Measurements from ENCODE around the gene IGFBP4. TPM values are rescaled to one million over a fixed set of nuclear protein-coding genes. Genes with fewer than 3 reads are reported as not detected.

Gene IGFBP4
- total and polyA plus RNA-seq, 2 donors (not counting 1 experiment from before 2014, with no cell fraction given) = 436 to 1,130 TPM

DNA sequence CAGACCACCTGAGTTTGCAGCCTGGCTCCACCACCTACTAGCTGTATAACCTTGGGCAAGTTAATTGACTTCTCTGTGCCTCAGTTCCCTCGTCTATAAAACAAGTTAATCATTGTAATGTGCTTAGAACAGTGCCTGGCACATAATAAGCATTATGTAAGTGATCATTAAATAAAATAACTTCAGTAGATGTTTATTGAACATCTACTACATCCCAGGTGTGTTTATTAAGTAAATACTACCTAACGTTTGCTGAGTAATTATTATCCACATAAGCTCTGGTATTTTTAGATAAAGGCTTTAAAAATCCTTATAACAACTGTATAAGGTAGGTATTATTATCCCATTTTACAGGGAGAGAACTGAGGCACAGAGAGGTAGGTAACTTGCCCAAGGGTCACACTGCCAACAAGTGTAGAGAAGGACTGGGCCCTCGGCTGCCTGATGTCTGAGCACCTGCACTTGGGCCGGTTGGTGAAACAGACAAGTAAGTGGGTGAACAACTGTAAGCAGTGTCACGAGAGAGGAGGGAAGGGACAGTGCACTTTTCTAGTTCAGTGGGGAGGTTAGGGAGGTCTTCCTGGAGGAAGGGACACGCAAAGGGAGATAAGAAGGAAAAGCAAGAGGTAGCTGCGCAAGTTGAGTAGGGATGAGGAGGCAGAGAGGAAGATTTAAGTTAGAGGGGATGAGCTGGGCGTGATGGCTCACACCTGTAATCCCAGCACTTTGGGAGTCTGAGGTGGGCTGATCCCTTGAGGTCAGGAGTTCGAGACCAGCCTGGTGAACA is 53.6 kb downstream of the IGFBP4 start:
- H3K36me3 ChIP-seq (ENCODE audit: control insufficient read depth, insufficient read depth, low read length) = no peaks in the 10 kb centered on the region
- no peaks in the 10 kb centered on the region for H3K27me3 ChIP-seq (ENCODE audit: control insufficient read depth, insufficient read depth, low read length)
- no peak overlapping the region for H3K4me3 ChIP-seq (replicated peaks in 1 of 4; ENCODE audit: control extremely low read depth in 1 of 4, insufficient read depth in 1 of 4, low read depth in 3 of 4, low read length in 4 of 4)
- H3K79me2 ChIP-seq (ENCODE audit: control insufficient read depth, insufficient read depth, low read length) = no peaks in the 10 kb centered on the region
- TF ChIP-seq, protein P1, sequence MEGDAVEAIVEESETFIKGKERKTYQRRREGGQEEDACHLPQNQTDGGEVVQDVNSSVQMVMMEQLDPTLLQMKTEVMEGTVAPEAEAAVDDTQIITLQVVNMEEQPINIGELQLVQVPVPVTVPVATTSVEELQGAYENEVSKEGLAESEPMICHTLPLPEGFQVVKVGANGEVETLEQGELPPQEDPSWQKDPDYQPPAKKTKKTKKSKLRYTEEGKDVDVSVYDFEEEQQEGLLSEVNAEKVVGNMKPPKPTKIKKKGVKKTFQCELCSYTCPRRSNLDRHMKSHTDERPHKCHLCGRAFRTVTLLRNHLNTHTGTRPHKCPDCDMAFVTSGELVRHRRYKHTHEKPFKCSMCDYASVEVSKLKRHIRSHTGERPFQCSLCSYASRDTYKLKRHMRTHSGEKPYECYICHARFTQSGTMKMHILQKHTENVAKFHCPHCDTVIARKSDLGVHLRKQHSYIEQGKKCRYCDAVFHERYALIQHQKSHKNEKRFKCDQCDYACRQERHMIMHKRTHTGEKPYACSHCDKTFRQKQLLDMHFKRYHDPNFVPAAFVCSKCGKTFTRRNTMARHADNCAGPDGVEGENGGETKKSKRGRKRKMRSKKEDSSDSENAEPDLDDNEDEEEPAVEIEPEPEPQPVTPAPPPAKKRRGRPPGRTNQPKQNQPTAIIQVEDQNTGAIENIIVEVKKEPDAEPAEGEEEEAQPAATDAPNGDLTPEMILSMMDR (conservative IDR thresholded peaks at IDR 0.05 in 1 of 2, IDR thresholded peaks at IDR 0.05 in 1 of 2; ENCODE audit: low read depth in 1 of 2, low read length in 2 of 2) = no peak
- no peak for TF ChIP-seq EZH2 (IDR thresholded peaks at IDR 0.05; ENCODE audit: low read length, missing control alignments)
- H3K4me2 ChIP-seq (ENCODE audit: extremely low read depth, insufficient read depth, low read length) = no peak overlapping the region
- no peaks in the 10 kb centered on the region for H3K9me3 ChIP-seq (ENCODE audit: control insufficient read depth, insufficient read depth, low read depth, low read length)
- H4K20me1 ChIP-seq (ENCODE audit: control insufficient read depth, extremely low read depth, insufficient read depth, low read length) = no peaks in the 10 kb centered on the region
- no peak overlapping the region for H2AFZ ChIP-seq (ENCODE audit: low read length)
- H3K9ac ChIP-seq (ENCODE audit: insufficient read depth, low read length) = no peak overlapping the region
- H3K4me1 ChIP-seq (ENCODE audit: control insufficient read depth, extremely low read depth, insufficient read depth, low read length) = peaks cover 7% of the 10 kb centered on the region
- no peak overlapping the region for H3K27ac ChIP-seq (ENCODE audit: insufficient read depth, low read length)
- DNase-seq (ENCODE audit: low read depth in 2 of 2) = no peak

DNA sequence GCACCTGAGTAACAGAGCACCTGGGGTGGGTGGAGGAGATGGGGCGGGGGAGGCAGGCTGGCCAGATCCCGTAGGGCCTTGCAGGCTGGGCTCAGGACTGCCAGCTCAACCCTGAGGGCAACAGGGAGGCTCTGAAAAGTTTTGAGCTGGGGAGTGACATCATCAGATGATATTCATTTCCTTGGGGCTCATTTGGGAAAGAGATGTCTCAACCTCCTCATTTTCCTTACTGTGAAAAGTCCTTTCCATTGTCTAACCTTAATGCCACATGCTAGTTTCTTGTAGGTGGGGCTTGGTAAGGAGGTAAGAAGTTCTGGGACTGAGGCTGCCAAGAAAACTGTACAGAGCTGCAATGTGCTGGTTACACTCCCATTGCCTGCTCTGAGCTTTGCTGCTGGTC is 54.4 kb downstream of the IGFBP4 start:
- H2AFZ ChIP-seq (ENCODE audit: low read length) = no peak overlapping the region
- no peaks in the 10 kb centered on the region for H3K79me2 ChIP-seq (ENCODE audit: control insufficient read depth, insufficient read depth, low read length)
- peaks cover 1% of the 10 kb centered on the region for H3K27me3 ChIP-seq (ENCODE audit: control insufficient read depth, insufficient read depth, low read length)
- H3K36me3 ChIP-seq (ENCODE audit: control insufficient read depth, insufficient read depth, low read length) = no peaks in the 10 kb centered on the region
- H3K4me1 ChIP-seq (ENCODE audit: control insufficient read depth, extremely low read depth, insufficient read depth, low read length) = peaks cover 7% of the 10 kb centered on the region
- DNase-seq (ENCODE audit: low read depth in 2 of 2) = peak in 1 of 2 donors; percentile 46
- H3K4me3 ChIP-seq (replicated peaks in 1 of 4; ENCODE audit: control extremely low read depth in 1 of 4, insufficient read depth in 1 of 4, low read depth in 3 of 4, low read length in 4 of 4) = no peak overlapping the region
- H4K20me1 ChIP-seq (ENCODE audit: control insufficient read depth, extremely low read depth, insufficient read depth, low read length) = no peaks in the 10 kb centered on the region
- H3K27ac ChIP-seq (ENCODE audit: insufficient read depth, low read length) = no peak overlapping the region
- no peaks in the 10 kb centered on the region for H3K9me3 ChIP-seq (ENCODE audit: control insufficient read depth, insufficient read depth, low read depth, low read length)
- no peak for TF ChIP-seq EZH2 (IDR thresholded peaks at IDR 0.05; ENCODE audit: low read length, missing control alignments)
- TF ChIP-seq, protein P1 (conservative IDR thresholded peaks at IDR 0.05 in 1 of 2, IDR thresholded peaks at IDR 0.05 in 1 of 2; ENCODE audit: low read depth in 1 of 2, low read length in 2 of 2) = no peak
- no peak overlapping the region for H3K4me2 ChIP-seq (ENCODE audit: extremely low read depth, insufficient read depth, low read length)
- H3K9ac ChIP-seq (ENCODE audit: insufficient read depth, low read length) = no peak overlapping the region

DNA sequence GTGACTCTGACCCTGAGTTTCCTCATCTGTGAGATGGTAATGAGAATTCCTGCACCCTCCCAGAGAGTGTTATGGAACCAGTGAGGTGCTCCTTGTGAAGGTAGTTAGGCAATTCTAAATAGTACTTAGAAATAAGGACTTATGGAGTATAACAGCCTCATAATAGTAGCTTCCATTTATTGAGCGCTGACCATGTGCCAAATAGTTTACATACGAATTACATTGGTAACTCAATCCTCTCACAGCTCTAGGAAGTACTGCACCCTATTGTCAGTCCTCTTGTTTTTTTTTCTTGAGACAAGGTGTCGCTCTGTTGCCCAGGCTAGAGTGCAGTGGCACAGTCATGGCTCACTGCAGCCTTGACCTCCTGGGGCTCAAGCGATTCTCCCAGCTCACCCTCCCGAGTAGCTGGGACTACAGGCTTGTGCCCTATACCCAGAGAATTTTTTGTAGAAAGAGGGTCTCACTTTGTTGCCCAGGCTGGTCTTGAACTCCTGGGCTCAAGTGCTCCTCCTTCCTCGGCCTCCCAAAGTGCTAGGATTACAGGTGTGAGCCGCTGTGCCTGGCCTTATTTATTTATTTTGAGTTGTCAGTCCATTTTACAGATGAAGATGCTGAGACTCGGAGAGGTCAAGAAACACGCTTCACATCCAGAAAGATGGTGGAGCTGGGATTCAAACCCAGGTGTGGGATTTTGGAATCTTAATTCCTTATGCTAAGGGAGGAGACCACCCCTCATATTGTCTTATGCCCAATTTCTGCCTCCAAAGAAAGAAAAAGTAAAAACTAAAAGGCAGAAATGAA is 55.2 kb downstream of the IGFBP4 start:
- no peak overlapping the region for H3K27ac ChIP-seq (ENCODE audit: insufficient read depth, low read length)

More for the DNA sequence above, 55.2 kb downstream of the IGFBP4 start:
- Histone ChIP-seq H3K4me1 (ENCODE audit: control insufficient read depth, extremely low read depth, insufficient read depth, low read length) (peaks cover 7% of the 10 kb centered on the region), H2AFZ (ENCODE audit: low read length) (no peak overlapping the region), H3K79me2 (ENCODE audit: control insufficient read depth, insufficient read depth, low read length) (no peaks in the 10 kb centered on the region), H3K4me2 (ENCODE audit: extremely low read depth, insufficient read depth, low read length) (no peak overlapping the region), H3K9ac (ENCODE audit: insufficient read depth, low read length) (no peak overlapping the region), H3K36me3 (ENCODE audit: control insufficient read depth, insufficient read depth, low read length) (no peaks in the 10 kb centered on the region), H4K20me1 (ENCODE audit: control insufficient read depth, extremely low read depth, insufficient read depth, low read length) (no peaks in the 10 kb centered on the region), H3K27me3 (ENCODE audit: control insufficient read depth, insufficient read depth, low read length) (peaks cover 3% of the 10 kb centered on the region), H3K9me3 (ENCODE audit: control insufficient read depth, insufficient read depth, low read depth, low read length) (no peaks in the 10 kb centered on the region), H3K4me3 (replicated peaks in 1 of 4; ENCODE audit: control extremely low read depth in 1 of 4, insufficient read depth in 1 of 4, low read depth in 3 of 4, low read length in 4 of 4) (no peak overlapping the region)
- no peak for DNase-seq (ENCODE audit: low read depth in 2 of 2)
- TF ChIP-seq, protein P1 (conservative IDR thresholded peaks at IDR 0.05 in 1 of 2, IDR thresholded peaks at IDR 0.05 in 1 of 2; ENCODE audit: low read depth in 1 of 2, low read length in 2 of 2) = no peak
- TF ChIP-seq EZH2 (IDR thresholded peaks at IDR 0.05; ENCODE audit: low read length, missing control alignments) = no peak
